WTC11 (cell line): ENCODE results near the gene GSTO2. TPM values are rescaled to one million over a fixed set of nuclear protein-coding genes. Genes with fewer than 3 reads are reported as not detected.

ENCODE experiments used
- ATAC-seq: fragments of 200-7000 bp; cut with Tn5 transposase; 2 replicates; pipeline ENCODE4 v1.10.0; 2021; ENCODE audit warnings: mild to moderate bottlenecking, moderate library complexity
- CTCF ChIA-PET: fragments of 300-600 bp; sonication (Branson Sonifier 250); formaldehyde crosslinking; loops from one replicate; lab custom pipeline; 2021; ENCODE audit warnings: antibody characterized with exemption; lab: Charles Lee
- POLR2A ChIA-PET: fragments of 350-600 bp; sonication (Branson Sonifier 250); formaldehyde crosslinking; loops from one replicate; lab custom pipeline; 2021; ENCODE audit warnings: antibody characterized with exemption; lab: Charles Lee
- DNase-seq: peaks from one replicate; pipeline ENCODE4 v3.0.0; 2021; ENCODE audit warnings: low spot score
- H3K27ac Mint-ChIP-seq: 2 replicates; pipeline ENCODE4 v1.8.0; 2021; ENCODE audit warnings: mixed read lengths
- H3K27me3 Mint-ChIP-seq: 2 replicates; pipeline ENCODE4 v1.8.0; 2021; ENCODE audit warnings: low read depth, mild to moderate bottlenecking, moderate library complexity, mixed read lengths
- H3K36me3 Mint-ChIP-seq: 2 replicates; pipeline ENCODE4 v1.8.0; 2021; ENCODE audit warnings: mixed read lengths
- H3K4me1 Mint-ChIP-seq: 2 replicates; pipeline ENCODE4 v1.8.0; 2022; ENCODE audit warnings: mixed read lengths
- H3K4me3 Mint-ChIP-seq: 2 replicates; pipeline ENCODE4 v1.8.0; 2021; ENCODE audit warnings: mild to moderate bottlenecking, moderate library complexity, mixed read lengths
- H3K9me3 Mint-ChIP-seq: 2 replicates; pipeline ENCODE4 v1.8.0; 2021; ENCODE audit warnings: mixed read lengths
- ATF6 ChIP-seq: sonication (generic); formaldehyde crosslinking; IDR thresholded peaks from 2 replicates; pipeline ENCODE4 v1.8.1; 2023; ENCODE audit warnings: mild to moderate bottlenecking, missing genetic modification reagents
- CTCF ChIP-seq: fragments of 200-600 bp; IDR thresholded peaks from 2 replicates; pipeline ENCODE4 v1.8.0; 2022; ENCODE audit warnings: antibody characterized with exemption
- ELF4 ChIP-seq: sonication (generic); formaldehyde crosslinking; IDR thresholded peaks from 2 replicates; pipeline ENCODE4 v1.8.1; 2022; ENCODE audit warnings: low read depth, mild to moderate bottlenecking, moderate library complexity, missing genetic modification reagents
- FOXJ3 ChIP-seq: sonication (generic); formaldehyde crosslinking; IDR thresholded peaks from 2 replicates; pipeline ENCODE4 v1.9.0; 2021; ENCODE audit warnings: missing genetic modification reagents, mild to moderate bottlenecking, borderline replicate concordance
- IRF1 ChIP-seq: sonication (generic); formaldehyde crosslinking; IDR thresholded peaks from 2 replicates; pipeline ENCODE4 v1.8.0; 2023; ENCODE audit warnings: missing genetic modification reagents
- JAZF1 ChIP-seq: fragments of 250-450 bp; sonication (Bioruptor Pico); IDR thresholded peaks from 2 replicates; pipeline ENCODE4 v1.9.0; 2021; ENCODE audit warnings: moderate library complexity, mild to moderate bottlenecking, inconsistent platforms
- JUN ChIP-seq: sonication (generic); formaldehyde crosslinking; IDR thresholded peaks from 2 replicates; pipeline ENCODE4 v1.8.0; 2023; ENCODE audit warnings: mild to moderate bottlenecking, missing genetic modification reagents
- MYBL2 ChIP-seq: sonication (generic); formaldehyde crosslinking; IDR thresholded peaks from 2 replicates; pipeline ENCODE4 v1.8.1; 2023; ENCODE audit warnings: mild to moderate bottlenecking, moderate library complexity, missing genetic modification reagents
- RORB ChIP-seq: fragments of 250-450 bp; sonication (Bioruptor Pico); IDR thresholded peaks from 2 replicates; pipeline ENCODE4 v1.9.0; 2021; ENCODE audit warnings: mild to moderate bottlenecking
- SMAD3 ChIP-seq: sonication (generic); formaldehyde crosslinking; IDR thresholded peaks from 2 replicates; pipeline ENCODE4 v1.8.0; 2022; ENCODE audit warnings: missing genetic modification reagents, mild to moderate bottlenecking, borderline replicate concordance
- TP53 ChIP-seq: sonication (generic); formaldehyde crosslinking; IDR thresholded peaks from 2 replicates; pipeline ENCODE4 v1.8.1; 2023; ENCODE audit warnings: mild to moderate bottlenecking, missing genetic modification reagents
- ZBTB43 ChIP-seq: sonication (generic); formaldehyde crosslinking; IDR thresholded peaks from 2 replicates; pipeline ENCODE4 v1.8.1; 2023; ENCODE audit warnings: mild to moderate bottlenecking, missing genetic modification reagents
- ZNF396 ChIP-seq: fragments of 250-450 bp; sonication (Bioruptor Pico); IDR thresholded peaks from 2 replicates; pipeline ENCODE4 v1.8.0; 2021; ENCODE audit warnings: mild to moderate bottlenecking, moderate library complexity, borderline replicate concordance
- ZNF532 ChIP-seq: fragments of 250-450 bp; sonication (Bioruptor Pico); IDR thresholded peaks from 2 replicates; pipeline ENCODE4 v1.9.0; 2021; ENCODE audit warnings: mild to moderate bottlenecking, borderline replicate concordance
- total RNA-seq: library from RNA; stranded (reverse); gene quantifications from 3 replicates; pipeline ENCODE4 v1.2.3, GENCODE V29; 2021

GSTO2 gene
- total RNA-seq, 1 experiment from 2014 or later: 10.7 TPM

- TF ChIP-seq ATF6 (CRISPR knock-in tag): no peak
- TF ChIP-seq SMAD3 (CRISPR knock-in tag): no peak
Observed at GRCh38 chr10:104339469-104340110, 70.6 kb downstream of the GSTO2 start (continued).

- ChIA-PET CTCF (interaction anchor here (2.5 to 2.8 kb wide), 4 partner anchors 10 to 65 kb away, joined by 13 to 27 read pairs (median 18); partner anchors contain the start of gene CFAP58), POLR2A (no interaction called here)
- H3K36me3 Mint-ChIP-seq: no peaks in the 10 kb centered on the region
- no peak overlapping the region for H3K27ac Mint-ChIP-seq
- no peak for TF ChIP-seq ELF4
- TF ChIP-seq TP53 (CRISPR knock-in tag): no peak
- no peak for TF ChIP-seq ZBTB43
- TF ChIP-seq ZNF532 (CRISPR knock-in tag): no peak
- TF ChIP-seq RORB (CRISPR knock-in tag): no peak
- TF ChIP-seq CTCF: no peak
- no peak for TF ChIP-seq IRF1
- TF ChIP-seq JAZF1 (CRISPR knock-in tag): no peak
- no peak for TF ChIP-seq SMAD3 (CRISPR knock-in tag)
- TF ChIP-seq FOXJ3 (CRISPR knock-in tag): no peak
- TF ChIP-seq ZNF396 (CRISPR knock-in tag): no peak
- no peak for TF ChIP-seq MYBL2 (CRISPR knock-in tag)
- no peak for TF ChIP-seq JUN (CRISPR knock-in tag)
- ATAC-seq: no peak
- 0 out of 2 replicates have a peak overlapping the region, but pooled peaks have one; percentile 6 for H3K4me3 Mint-ChIP-seq
- H3K27me3 Mint-ChIP-seq: no peaks in the 10 kb centered on the region
- no peaks in the 10 kb centered on the region for H3K9me3 Mint-ChIP-seq
- DNase-seq: no peak
- peaks cover 44% of the 10 kb centered on the region for H3K4me1 Mint-ChIP-seq
Observed at GRCh38 chr10:104340111-104340526, 71.1 kb downstream of the GSTO2 start.
